ENCODE measurements around the gene PGM5.
A peak's percentile ranks its signal among the peaks of the same experiment; 100 is the strongest.

The PGM5 gene

DNA sequence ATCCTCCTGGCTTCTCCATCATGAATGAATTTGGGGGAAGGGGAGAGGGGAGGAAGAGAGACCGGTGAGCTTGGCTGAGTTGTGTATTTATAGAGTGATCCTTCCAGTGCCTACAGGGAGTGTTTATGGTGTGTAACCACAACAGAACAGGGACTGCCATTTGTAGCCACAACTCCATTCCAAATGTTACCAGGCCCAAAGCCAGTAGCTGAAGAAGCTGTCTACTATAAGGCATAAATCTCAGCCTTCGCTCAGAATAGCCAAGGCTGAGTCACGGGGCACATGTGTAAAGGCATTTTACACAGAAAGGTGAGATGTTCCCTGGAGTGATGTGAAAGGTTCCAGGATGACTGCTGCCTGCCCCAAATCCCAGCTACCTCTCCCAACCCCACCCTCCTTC is 181.8 kb downstream of the PGM5 start:
- DNase-seq (ENCODE audit: low read depth), result no peak

DNA sequence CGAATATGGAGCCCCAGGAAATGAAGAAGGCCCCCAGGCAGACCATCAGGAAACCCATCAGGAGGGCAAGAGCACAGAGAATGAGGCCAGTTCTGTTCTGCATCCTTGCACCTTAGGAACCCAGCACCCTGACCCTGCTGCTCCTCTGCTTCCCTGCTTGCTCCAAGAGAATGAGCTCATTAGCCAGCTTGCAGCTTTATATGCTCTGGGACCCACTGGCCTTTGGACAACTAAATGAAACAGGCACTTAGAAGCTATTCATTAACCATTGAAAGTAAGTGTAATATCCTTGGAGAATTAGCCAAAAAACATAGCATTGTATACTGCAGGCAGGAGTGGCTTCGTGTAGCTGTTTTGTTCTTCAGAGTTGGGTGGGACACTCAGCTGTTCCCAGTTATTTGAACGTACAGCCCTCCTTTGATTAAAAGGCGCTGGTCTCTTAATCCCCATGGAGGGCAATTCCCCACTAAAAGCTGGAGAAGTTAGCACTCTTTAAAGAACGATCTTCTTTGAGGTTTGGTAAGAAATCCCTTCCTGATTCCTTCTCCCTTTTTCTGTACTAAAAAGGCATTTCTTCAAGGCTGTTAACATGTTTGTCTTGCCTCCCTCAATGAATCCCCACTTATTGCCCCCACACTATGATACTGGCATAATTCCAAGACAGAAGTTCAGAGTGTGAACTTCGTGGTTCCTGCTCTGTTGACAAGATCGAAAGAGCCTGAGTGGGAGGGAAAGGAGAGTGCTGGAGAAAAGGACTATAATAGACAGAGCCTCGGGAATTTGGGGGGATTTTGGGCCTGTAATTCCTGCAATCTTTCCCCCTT is 184.5 kb downstream of the PGM5 start, which contains the start of gene TMEM252:
TSS of gene TMEM252 (minus strand) at position 172 of the 824 bp plus-strand sequence. CDS start at position 103, 69 bp downstream.
- DNase-seq (ENCODE audit: low read depth), result no peak

DNA sequence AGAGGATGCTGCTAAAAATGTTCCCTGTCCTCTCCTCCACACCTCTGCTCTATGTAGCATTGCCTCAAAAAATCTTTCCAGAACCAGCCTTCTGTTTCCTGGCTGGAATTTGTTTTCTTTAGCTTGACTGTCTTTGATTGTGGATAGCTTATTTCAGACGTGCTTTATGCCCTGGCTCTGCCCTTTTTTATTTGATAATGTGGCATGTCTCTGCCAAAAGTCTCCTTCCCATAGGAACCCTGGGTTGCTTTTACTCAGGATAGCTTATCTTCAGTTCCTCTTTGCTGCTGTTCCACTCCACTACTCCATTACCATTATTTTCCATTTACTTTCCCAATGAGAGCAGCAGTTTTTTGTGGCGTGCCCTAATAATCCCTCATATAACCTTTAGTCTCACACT is 185.2 kb downstream of the PGM5 start:
- DNase-seq (ENCODE audit: low read depth), result no peak

DNA sequence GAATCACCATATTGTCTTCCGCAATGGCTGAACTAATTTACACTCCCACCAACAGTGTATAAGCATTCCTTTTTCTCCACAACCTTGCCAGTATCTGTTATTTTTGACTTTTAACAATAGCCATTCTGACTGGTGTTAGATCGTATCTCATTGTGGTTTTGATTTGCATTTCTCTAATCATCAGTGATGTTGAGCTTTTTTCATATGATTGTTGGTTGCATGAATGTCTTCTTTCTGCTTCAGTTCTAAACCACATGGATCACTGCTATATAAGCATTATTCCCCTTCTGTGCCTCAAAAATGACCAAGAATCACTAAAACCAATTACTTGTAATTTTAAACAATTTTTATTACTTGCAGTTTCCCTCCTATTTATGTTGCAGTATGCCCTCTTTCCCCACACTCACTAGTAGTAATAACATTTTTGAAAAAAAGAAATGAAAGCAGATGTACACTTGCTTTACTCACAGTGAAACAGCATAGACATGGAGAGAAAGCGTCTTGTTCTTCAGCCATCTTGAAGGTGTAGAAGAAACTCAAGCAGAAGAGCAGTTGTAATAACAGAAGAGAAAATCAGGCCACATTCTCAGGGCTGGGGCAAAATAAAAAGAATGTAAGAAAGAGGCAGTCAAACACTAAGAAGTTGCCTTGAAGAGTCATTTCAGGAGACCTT is 188.8 kb downstream of the PGM5 start:
- DNase-seq (ENCODE audit: low read depth), result no peak

DNA sequence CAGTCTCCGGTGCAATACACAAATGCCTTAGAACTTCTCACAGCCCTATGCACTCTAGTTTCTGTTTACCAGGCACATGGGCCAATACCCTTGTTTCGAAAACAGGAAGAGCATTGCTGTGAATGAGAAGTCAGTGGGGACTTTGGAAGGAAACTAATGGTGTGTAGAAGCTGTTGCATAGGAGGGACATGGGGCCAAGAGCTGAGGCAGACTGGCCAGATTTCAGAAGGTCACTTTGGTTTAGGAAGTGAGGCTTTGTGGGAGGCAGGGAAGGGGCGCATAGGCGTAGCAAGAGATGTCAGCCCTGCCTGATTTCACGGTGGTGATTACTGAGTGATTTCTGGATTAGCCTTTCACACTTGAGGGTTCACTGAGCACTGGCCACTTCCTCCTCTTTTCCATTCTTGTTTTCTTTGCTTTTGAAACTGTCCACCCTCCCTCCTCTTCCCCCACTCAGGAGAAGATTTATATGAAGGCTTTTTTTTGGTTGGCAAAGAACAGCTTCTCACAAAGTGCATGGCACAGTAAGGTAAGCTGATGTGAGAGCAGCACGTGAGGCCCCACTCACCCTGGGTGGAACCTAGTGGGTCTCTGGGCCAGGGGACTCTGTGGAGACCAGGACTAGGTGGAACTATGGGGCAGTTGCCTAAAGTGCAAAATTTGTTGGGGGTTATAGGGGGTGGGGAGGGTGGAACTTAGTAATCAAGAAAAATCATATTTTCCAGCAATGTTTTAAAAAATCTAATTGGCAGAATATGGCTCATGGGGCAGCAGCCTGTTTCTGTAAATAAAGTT is 190.4 kb downstream of the PGM5 start:
- no peak for DNase-seq (ENCODE audit: low read depth)

DNA sequence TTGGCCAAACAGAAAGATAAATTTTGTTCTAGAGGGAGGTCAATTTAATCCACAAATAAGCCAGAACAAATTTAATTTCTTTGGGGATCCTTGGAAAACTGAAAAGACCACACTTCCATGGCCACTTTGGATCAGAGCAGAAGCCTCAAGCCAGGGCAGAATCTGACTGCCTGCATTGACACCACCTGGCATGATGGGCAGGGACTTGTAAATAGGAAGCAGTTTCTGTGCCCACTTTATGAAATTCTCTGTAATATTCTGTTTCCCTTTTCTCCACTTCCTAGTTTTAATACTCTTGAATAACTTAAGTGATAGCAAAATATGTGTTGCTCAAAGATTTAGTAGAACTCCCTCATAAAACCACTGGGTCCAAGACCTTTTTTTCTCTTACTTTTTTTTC is 191.0 kb downstream of the PGM5 start:
- DNase-seq (ENCODE audit: low read depth), result no peak

DNA sequence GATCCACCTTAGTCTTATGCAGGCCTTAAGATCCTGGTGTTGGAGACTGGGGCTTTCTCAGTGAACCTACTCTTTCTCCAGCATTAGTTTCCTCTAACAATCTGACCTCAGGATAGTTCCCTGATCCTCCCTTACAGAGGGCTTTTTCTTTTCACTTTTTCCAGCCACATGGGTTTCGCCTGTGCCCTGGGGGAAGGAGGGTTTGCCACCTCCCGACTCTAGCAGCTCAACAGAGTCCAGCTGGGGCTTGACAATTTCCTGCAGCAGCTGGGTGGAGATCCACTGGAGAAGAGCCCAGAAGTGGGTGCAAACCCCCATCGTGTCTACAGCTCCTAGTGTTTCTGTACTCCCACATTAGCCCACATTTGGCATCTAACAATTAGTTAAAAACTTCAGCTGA is 191.8 kb downstream of the PGM5 start:
- DNase-seq (ENCODE audit: low read depth), result no peak

DNA sequence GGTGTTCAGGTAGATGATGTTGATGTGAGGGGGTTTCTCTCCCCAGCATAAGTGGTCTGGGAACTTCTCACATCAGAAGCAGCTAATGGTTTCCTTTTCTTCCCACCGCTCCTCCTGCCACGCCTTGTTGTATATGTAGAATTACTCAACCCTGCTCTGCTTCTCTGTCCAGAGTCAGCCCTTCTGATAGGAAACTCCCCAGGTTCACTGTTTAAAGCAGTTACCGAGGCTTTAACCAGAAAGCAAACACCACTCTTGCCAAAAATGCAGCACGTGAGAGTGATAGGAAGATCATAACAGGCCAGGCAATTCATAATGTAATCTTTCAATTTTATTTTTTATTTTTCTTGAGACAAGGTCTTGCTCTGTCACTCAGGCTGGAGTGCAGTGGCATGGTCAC is 194.8 kb downstream of the PGM5 start:
- peak; percentile 10 for DNase-seq (ENCODE audit: low read depth)

DNA sequence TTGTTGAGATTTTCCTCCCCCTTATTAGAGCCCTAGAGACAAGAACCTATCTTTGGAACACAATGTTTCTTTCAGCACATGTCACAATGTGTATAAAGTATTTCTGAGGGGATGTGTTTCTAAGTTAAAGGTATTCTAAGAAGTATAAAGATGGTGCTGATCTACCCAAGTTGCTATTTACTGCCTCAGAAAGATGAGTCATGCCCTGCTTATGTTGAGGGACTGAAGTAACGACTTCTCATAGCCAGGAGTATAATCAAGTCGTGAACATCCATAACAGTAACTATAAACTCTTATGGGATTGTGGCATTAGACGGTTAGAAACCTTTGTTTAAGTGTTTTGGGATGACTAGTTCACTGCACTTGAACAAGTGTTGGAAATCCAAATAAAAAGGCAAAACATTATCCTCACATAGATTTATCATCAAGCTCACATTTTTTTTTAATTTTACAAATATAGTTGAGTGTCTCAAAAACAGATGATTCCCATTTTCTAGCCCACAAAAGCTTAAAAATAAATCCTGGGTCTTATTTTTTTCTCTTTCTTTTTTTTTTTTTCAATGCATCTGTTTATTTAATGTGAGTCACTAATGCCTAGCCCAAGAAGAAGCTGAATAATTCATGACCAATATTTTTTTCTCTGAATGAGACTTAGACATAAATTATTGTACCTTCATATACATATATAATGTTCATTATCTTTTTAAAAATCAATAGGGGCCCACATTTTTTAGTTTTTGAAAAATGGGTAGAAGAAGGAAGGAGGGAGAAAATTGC is 196.5 kb downstream of the PGM5 start:
- DNase-seq (ENCODE audit: low read depth), result peak; percentile 71

DNA sequence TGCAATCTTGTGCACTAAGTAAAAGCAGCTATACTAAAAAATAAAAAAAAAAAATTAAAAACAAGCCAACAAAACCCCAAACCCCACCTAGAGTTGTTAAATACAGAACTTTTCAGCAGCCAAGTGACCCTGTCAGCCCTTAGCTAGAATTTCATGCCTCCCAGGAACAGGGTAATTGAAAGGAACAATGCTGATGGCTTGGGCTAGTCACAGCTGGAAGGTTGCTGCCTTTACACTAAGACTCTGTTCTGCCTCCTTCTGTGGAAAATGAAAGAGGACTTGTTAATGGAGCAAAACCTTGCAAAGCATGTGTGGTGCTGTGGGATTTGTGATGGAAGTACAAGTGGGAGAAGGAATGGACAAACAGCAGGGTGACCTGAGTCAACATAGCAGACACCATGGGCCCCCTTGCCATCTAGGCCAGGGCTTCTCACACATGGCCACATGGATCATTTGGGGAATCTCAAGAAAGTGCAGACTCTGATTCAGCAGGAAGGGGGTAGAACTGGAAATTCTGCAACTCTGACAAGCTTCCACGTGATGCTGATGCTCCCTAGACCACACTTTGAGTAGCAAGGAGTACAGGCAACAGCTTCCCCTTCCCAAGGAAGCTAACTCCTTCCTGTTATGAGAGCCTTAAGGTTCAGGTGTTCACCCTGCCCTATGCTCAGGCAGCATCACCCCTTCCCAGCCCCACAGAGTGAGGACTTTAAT is 199.2 kb downstream of the PGM5 start:
- DNase-seq (ENCODE audit: low read depth), result no peak

DNA sequence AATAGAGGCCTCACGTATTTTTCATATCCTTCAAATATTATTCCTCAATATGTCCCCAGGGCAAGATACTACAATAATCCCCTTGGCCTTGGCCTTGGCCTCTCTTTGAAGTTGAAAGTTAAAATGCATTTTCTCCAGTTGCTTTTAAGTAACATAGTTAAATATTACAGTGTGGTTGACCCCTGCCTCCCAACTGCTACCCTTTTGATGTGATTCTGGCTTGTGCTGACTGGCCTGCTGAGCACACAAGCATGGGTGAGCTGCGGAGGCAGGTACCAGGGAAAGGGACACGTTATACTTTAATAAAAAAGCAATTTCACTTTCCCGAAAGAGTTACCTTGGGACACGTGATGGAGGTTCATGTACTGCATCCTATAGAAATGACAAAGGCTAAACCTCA is 202.1 kb downstream of the PGM5 start:
- DNase-seq (ENCODE audit: low read depth), result no peak

DNA sequence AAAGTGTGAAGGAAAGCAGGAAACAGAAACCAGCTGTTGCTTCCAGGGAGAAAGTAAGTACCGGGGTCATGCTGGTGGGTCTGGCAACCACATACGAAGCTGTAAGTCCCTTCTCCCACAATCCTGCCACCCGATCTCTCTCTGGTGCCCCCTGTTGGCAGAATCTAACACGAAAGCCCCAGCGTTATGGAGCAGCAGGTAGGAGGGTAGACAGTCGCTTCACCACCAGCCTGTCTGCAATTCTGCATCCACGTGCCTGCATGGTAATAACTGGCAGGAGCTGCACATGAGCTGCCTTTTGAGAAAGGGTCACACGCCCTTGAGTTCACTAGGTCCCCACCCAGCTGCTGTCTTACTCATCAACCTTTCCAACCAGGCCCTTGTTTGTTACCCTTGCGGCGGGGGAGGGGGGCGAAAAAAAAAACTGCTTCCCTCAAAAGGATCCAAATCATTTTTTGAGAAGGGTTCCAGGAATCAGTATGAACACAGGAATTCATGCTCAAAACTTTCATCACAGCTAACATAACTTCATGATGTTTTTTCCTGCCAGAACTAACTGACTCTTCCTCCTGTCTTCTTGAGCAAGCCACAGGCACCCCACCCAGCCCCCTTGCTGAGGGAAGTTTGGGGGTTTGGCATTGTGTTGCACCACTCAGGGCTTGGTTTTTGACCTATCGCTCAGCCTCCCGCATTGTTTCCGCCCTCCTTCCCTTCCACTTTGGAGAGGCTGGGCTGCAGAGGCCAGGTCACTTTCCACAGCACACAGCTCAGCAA is 203.8 kb downstream of the PGM5 start:
- DNase-seq (ENCODE audit: low read depth), result peak; percentile 76

DNA sequence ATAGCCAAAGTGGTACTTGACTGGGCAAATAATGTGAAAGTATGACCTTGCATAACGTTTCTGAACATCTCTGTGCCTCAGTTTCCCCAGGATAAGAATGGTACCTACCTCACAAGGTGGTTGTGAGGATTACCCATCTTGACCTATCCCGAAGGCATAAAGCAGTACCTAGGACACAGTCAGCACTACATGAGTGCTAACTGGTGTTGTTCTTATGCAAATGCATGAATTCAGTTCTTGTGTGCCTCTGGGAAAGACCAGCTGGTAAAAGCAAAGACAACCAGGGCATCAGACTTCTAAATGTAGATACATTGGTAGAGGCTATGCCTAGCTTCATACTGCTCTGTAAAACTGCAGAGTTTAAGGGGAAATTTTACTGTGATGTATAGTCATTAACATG is 206.1 kb downstream of the PGM5 start:
- no peak for DNase-seq (ENCODE audit: low read depth)

DNA sequence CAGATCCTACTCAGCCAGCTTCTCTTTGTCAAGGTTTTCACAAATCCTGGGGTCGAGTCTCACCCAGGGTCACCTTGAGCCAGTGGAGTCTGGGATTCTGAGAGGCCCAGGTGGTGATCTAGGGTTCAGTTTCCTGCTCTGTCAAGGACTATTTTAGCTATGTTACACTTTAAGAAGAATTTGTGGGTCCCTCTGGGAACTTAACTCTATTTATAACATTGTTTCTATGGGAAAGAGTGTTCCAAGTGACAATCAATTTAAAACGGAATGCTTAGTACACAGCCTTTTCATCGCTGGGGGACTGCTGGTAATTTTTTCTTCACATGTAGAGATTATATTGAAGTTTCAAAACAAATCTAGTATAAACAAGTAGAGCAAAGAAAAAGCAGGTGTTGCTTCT is 211.2 kb downstream of the PGM5 start:
- no peak for DNase-seq (ENCODE audit: low read depth)

DNA sequence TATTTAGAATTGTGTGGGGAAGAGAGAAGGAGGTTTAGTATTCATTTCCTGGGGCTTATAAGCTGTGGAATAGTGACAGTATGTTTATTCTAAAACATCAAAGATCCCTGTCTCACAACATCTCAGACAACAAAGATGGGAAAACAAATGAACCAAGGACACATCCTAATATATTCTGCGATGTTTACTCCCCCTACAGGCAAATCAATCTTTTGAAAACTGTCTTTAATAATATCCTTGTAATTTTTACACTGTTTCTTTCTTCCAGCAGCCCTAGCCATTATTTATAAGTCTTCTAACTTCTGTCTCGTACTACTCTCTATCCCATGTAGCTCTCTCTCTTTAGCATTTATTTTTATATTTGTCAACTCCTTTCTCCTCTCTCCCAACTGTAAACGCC is 217.7 kb downstream of the PGM5 start:
- DNase-seq (ENCODE audit: low read depth), result no peak

DNA sequence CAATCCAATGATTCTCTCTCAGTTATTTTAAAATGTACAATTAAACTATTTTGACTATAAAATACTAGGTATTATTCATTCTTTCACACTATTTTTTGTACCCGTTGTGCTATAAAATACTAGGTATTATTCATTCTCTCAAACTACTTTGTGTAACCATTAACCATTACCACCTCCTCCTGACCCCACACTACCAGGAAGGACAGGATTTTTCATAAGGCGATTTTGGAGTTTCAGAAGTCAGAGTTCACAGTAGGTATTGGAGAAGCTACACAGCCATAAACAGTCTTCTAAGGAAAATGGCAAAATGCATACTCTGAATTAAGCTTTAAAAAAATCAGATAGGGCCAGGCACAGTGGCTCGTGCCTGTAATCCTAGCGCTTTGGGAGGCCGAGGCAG is 219.4 kb downstream of the PGM5 start:
- no peak for DNase-seq (ENCODE audit: low read depth)

DNA sequence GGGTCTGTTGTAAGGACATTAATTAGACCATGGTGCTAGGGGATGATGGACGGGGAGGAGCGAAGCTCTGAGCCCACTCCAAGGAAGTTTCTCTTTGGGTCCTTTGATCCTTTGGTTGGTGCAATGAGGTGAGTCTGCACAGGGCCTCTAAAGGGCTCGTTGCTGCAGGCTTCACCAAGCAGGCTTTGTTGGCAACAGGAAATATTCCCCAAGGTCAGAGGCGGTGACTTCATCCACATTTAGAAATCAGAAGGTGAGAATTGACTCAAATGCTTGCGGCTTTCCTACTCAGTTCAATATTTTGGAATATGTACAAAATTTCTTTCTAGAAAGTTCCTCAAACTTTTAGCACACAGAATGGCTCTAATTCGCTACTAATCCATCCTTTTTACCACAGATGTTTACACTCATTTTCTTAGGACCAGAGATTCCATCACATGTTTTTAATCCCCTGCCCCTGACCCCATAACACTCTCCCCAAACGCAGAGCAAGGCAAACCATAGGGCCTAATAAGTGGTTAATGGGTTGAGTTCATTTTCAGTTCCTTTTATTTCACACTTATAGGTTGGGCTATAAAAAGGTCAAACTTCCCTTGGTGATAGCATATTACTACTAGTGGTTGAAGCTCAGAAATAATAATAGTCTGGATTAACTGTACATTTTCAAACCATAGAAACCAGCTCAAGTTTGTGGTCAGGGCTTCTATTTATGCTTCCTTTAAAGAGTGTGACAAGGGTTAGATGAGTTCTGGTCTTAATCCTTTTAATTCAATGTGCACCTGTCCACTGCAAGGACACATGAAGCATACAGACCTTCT is 221.6 kb downstream of the PGM5 start:
- no peak for DNase-seq (ENCODE audit: low read depth)

All from amniotic epithelial cell (primary cell).